ENCODE measurements around the gene C14orf39. TPM values are rescaled to one million over a fixed set of nuclear protein-coding genes. Genes with fewer than 3 reads are reported as not detected.

Gene C14orf39
- total and polyA plus RNA-seq, 2 experiments from 2014 or later, result 0.28 to 3.4 TPM

GRCh38 chr14:60509438-60510253 lies 23.8 kb upstream of the C14orf39 start:
- H3K4me1 ChIP-seq (ENCODE audit: insufficient read depth), result peaks cover 83% of the 10 kb centered on the region
- H3K36me3 Mint-ChIP-seq (ENCODE audit: low read depth), result no peaks in the 10 kb centered on the region
- H3K4me2 ChIP-seq, result peak overlapping the region; percentile 91
- H3K4me1 Mint-ChIP-seq, result peaks cover 67% of the 10 kb centered on the region
- no peaks in the 10 kb centered on the region for H3K79me2 ChIP-seq (replicated peaks; ENCODE audit: insufficient read depth)
- H3K9me3 Mint-ChIP-seq, result no peaks in the 10 kb centered on the region; the same call in 2 of the 3 replicates
- peak overlapping the region; percentile 75 for H2AFZ ChIP-seq
- H4K20me1 ChIP-seq (replicated peaks; ENCODE audit: insufficient read depth), result 0 out of 2 replicates have a peak, but pooled peaks cover 11% of the 10 kb centered on the region
- H3K27ac Mint-ChIP-seq, result no peak overlapping the region
- H3K27me3 ChIP-seq (ENCODE audit: insufficient read depth), result peaks cover 100% of the 10 kb centered on the region
- ATAC-seq (peak; percentile 67), DNase-seq (ENCODE audit: low spot score) (peak; percentile 86)
- H3K9me2 ChIP-seq (ENCODE audit: insufficient read depth), result no peaks in the 10 kb centered on the region
- no peak overlapping the region for H3K27ac ChIP-seq (ENCODE audit: low read depth)
- H3K4me3 Mint-ChIP-seq, result peak overlapping the region; percentile 76
- peaks cover 99% of the 10 kb centered on the region for H3K27me3 Mint-ChIP-seq (ENCODE audit: insufficient read depth, low read depth, poor library complexity)
- no peaks in the 10 kb centered on the region for H3K36me3 ChIP-seq (ENCODE audit: insufficient read depth)
- H3K4me3 ChIP-seq, result peak overlapping the region; percentile 54
- H3F3A ChIP-seq (replicated peaks; ENCODE audit: low read depth), result peaks cover 38% of the 10 kb centered on the region
- TF ChIP-seq JUNB (IDR thresholded peaks at IDR 0.05; ENCODE audit: unreplicated experiment), result no peak
- peak; percentile 87 for TF ChIP-seq EZH2 (IDR thresholded peaks at IDR 0.05; ENCODE audit: low read depth, unreplicated experiment)
- TF ChIP-seq CREB1 (CRISPR knock-in tag; IDR thresholded peaks at IDR 0.05; ENCODE audit: low read depth), result no peak
- no peak for TF ChIP-seq STAT1 (IDR thresholded peaks at IDR 0.05; ENCODE audit: unreplicated experiment)
- TF ChIP-seq EZH2phosphoT487 (IDR thresholded peaks at IDR 0.05; ENCODE audit: unreplicated experiment), result peak; percentile 86
- TF ChIP-seq, protein P1, sequence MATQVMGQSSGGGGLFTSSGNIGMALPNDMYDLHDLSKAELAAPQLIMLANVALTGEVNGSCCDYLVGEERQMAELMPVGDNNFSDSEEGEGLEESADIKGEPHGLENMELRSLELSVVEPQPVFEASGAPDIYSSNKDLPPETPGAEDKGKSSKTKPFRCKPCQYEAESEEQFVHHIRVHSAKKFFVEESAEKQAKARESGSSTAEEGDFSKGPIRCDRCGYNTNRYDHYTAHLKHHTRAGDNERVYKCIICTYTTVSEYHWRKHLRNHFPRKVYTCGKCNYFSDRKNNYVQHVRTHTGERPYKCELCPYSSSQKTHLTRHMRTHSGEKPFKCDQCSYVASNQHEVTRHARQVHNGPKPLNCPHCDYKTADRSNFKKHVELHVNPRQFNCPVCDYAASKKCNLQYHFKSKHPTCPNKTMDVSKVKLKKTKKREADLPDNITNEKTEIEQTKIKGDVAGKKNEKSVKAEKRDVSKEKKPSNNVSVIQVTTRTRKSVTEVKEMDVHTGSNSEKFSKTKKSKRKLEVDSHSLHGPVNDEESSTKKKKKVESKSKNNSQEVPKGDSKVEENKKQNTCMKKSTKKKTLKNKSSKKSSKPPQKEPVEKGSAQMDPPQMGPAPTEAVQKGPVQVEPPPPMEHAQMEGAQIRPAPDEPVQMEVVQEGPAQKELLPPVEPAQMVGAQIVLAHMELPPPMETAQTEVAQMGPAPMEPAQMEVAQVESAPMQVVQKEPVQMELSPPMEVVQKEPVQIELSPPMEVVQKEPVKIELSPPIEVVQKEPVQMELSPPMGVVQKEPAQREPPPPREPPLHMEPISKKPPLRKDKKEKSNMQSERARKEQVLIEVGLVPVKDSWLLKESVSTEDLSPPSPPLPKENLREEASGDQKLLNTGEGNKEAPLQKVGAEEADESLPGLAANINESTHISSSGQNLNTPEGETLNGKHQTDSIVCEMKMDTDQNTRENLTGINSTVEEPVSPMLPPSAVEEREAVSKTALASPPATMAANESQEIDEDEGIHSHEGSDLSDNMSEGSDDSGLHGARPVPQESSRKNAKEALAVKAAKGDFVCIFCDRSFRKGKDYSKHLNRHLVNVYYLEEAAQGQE (IDR thresholded peaks at IDR 0.05; ENCODE audit: unreplicated experiment), result no peak
- TF ChIP-seq ZNF114 (CRISPR knock-in tag; IDR thresholded peaks at IDR 0.05), result no peak
- no peak for TF ChIP-seq ZNF331 (CRISPR knock-in tag; IDR thresholded peaks at IDR 0.05; ENCODE audit: low read depth)
- TF ChIP-seq POLR2AphosphoS5 (IDR thresholded peaks at IDR 0.05; ENCODE audit: low read depth), result no peak
- TF ChIP-seq, protein P2, sequence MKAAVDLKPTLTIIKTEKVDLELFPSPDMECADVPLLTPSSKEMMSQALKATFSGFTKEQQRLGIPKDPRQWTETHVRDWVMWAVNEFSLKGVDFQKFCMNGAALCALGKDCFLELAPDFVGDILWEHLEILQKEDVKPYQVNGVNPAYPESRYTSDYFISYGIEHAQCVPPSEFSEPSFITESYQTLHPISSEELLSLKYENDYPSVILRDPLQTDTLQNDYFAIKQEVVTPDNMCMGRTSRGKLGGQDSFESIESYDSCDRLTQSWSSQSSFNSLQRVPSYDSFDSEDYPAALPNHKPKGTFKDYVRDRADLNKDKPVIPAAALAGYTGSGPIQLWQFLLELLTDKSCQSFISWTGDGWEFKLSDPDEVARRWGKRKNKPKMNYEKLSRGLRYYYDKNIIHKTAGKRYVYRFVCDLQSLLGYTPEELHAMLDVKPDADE (IDR thresholded peaks at IDR 0.05), result no peak
- TF ChIP-seq, protein P3, sequence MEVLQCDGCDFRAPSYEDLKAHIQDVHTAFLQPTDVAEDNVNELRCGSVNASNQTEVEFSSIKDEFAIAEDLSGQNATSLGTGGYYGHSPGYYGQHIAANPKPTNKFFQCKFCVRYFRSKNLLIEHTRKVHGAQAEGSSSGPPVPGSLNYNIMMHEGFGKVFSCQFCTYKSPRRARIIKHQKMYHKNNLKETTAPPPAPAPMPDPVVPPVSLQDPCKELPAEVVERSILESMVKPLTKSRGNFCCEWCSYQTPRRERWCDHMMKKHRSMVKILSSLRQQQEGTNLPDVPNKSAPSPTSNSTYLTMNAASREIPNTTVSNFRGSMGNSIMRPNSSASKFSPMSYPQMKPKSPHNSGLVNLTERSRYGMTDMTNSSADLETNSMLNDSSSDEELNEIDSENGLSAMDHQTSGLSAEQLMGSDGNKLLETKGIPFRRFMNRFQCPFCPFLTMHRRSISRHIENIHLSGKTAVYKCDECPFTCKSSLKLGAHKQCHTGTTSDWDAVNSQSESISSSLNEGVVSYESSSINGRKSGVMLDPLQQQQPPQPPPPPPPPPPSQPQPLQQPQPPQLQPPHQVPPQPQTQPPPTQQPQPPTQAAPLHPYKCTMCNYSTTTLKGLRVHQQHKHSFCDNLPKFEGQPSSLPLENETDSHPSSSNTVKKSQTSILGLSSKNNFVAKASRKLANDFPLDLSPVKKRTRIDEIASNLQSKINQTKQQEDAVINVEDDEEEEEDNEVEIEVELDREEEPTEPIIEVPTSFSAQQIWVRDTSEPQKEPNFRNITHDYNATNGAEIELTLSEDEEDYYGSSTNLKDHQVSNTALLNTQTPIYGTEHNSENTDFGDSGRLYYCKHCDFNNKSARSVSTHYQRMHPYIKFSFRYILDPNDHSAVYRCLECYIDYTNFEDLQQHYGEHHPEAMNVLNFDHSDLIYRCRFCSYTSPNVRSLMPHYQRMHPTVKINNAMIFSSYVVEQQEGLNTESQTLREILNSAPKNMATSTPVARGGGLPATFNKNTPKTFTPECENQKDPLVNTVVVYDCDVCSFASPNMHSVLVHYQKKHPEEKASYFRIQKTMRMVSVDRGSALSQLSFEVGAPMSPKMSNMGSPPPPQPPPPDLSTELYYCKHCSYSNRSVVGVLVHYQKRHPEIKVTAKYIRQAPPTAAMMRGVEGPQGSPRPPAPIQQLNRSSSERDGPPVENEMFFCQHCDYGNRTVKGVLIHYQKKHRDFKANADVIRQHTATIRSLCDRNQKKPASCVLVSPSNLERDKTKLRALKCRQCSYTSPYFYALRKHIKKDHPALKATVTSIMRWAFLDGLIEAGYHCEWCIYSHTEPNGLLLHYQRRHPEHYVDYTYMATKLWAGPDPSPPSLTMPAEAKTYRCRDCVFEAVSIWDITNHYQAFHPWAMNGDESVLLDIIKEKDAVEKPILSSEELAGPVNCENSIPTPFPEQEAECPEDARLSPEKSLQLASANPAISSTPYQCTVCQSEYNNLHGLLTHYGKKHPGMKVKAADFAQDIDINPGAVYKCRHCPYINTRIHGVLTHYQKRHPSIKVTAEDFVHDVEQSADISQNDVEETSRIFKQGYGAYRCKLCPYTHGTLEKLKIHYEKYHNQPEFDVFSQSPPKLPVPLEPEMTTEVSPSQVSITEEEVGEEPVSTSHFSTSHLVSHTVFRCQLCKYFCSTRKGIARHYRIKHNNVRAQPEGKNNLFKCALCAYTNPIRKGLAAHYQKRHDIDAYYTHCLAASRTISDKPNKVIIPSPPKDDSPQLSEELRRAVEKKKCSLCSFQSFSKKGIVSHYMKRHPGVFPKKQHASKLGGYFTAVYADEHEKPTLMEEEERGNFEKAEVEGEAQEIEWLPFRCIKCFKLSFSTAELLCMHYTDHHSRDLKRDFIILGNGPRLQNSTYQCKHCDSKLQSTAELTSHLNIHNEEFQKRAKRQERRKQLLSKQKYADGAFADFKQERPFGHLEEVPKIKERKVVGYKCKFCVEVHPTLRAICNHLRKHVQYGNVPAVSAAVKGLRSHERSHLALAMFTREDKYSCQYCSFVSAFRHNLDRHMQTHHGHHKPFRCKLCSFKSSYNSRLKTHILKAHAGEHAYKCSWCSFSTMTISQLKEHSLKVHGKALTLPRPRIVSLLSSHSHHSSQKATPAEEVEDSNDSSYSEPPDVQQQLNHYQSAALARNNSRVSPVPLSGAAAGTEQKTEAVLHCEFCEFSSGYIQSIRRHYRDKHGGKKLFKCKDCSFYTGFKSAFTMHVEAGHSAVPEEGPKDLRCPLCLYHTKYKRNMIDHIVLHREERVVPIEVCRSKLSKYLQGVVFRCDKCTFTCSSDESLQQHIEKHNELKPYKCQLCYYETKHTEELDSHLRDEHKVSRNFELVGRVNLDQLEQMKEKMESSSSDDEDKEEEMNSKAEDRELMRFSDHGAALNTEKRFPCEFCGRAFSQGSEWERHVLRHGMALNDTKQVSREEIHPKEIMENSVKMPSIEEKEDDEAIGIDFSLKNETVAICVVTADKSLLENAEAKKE (CRISPR knock-in tag; IDR thresholded peaks at IDR 0.05), result no peak

Data from GM23338 (cell line).